Measurements from ENCODE around the gene AOAH.

The AOAH gene

GRCh38 chr7:36690514-36691187 lies 33.6 kb downstream of the AOAH start:
- DNase-seq = no peak

GRCh38 chr7:36690041-36690440 lies 34.3 kb downstream of the AOAH start:
- no peak for DNase-seq

GRCh38 chr7:36686499-36686898 lies 37.8 kb downstream of the AOAH start:
- peak; percentile 44 for DNase-seq

- DNase-seq = no peak
These were observed 39.3 kb downstream of the AOAH start for GRCh38 chr7:36684954-36685353.

- no peak for DNase-seq
These were observed 40.5 kb downstream of the AOAH start for GRCh38 chr7:36683695-36684357.

GRCh38 chr7:36683111-36683510 lies 41.2 kb downstream of the AOAH start:
- no peak for DNase-seq

GRCh38 chr7:36682102-36682501 lies 42.2 kb downstream of the AOAH start:
- no peak for DNase-seq

- no peak for DNase-seq
These were observed 46.4 kb downstream of the AOAH start for GRCh38 chr7:36677769-36678437.

GRCh38 chr7:36673703-36674102 lies 50.6 kb downstream of the AOAH start:
- DNase-seq = no peak

GRCh38 chr7:36671432-36671829 lies 52.9 kb downstream of the AOAH start:
- DNase-seq = no peak

- peak; percentile 77 for DNase-seq
These were observed 53.5 kb downstream of the AOAH start for GRCh38 chr7:36670585-36671431.

GRCh38 chr7:36668750-36669149 lies 55.5 kb downstream of the AOAH start:
- no peak for DNase-seq

- no peak for DNase-seq
These were observed 56.2 kb downstream of the AOAH start for GRCh38 chr7:36668080-36668479.

- DNase-seq = no peak
These were observed 57.1 kb downstream of the AOAH start for GRCh38 chr7:36667007-36667745.

- no peak for DNase-seq
These were observed 60.8 kb downstream of the AOAH start for GRCh38 chr7:36663481-36663880.

- DNase-seq = no peak
These were observed 63.0 kb downstream of the AOAH start for GRCh38 chr7:36661135-36661840.

- no peak for DNase-seq
These were observed 64.5 kb downstream of the AOAH start for GRCh38 chr7:36659638-36660341.

- DNase-seq = no peak
These were observed 65.2 kb downstream of the AOAH start for GRCh38 chr7:36659172-36659516.

- no peak for DNase-seq
These were observed 65.7 kb downstream of the AOAH start for GRCh38 chr7:36658335-36659171.

- peak; percentile 20 for DNase-seq
These were observed 67.1 kb downstream of the AOAH start for GRCh38 chr7:36657036-36657660.
